Measurements from ENCODE around the gene SMAD3. TPM values are rescaled to one million over a fixed set of nuclear protein-coding genes. Genes with fewer than 3 reads are reported as not detected.

Gene SMAD3
- 33.3 and 35.8 TPM in 2 replicates for total RNA-seq

GRCh38 chr15:67065531-67066005 lies at the start of gene SMAD3:
Gene SMAD3 (plus strand): TSS chr15:67065602. CDS start chr15:67066155, 553 bp downstream.

Other genes starting within 250 kb of the SMAD3 start
- gene AAGAB, start 189.1 kb downstream of the SMAD3 start, total RNA-seq: 43.4 and 49.4 TPM in 2 replicates
- 3.2 and 3.3 TPM in 2 replicates for gene IQCH, start 189.2 kb downstream of the SMAD3 start, total RNA-seq